OCI-LY3 (cell line): ENCODE results near the gene MED25.

Experiments used
- CTCF ChIP-seq: fragments of 200-600, 300-600 bp; sonication (generic); IDR thresholded peaks from 2 replicates; pipeline ENCODE4 v1.5.1; 2014; ENCODE audit warnings: antibody characterized with exemption, low read length, low read depth
- EZH2phosphoT487 ChIP-seq: fragments of 200-600 bp; shearing (Covaris generic); IDR thresholded peaks from 2 replicates; pipeline ENCODE4 v1.6.1; 2018; ENCODE audit warnings: antibody characterized with exemption, mixed run types, low read depth

DNA sequence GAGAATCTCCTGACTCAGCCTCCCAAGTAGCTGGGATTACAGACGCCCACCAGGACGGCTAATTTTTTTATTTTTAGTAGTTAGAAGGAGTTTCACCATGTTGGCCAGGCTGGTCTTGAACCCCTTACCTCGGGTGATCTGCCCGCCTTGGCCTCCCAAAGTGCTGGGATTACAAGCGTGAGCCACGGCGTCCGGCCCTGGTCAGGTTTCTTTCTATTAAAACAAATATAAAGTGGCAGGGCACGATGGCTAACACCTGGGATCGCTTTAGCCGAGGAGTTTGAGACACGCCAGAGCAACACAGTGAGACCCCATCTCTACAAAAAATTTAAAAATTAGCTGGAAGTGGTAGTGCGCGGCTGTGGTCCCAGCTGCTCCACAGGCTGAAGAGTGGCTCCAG is 1.5 kb upstream of the MED25 start:
- TF ChIP-seq EZH2phosphoT487: no peak
- TF ChIP-seq CTCF: no peak
